ENCODE results near the gene CDC73. TPM values are rescaled to one million over a fixed set of nuclear protein-coding genes. Genes with fewer than 3 reads are reported as not detected.

Gene CDC73
- 14.2 and 14.7 TPM in 2 replicates for total RNA-seq

GRCh38 chr1:193121616-193122593, at the start of gene CDC73:
TSS of gene CDC73 (plus strand) at chr1:193122031. CDS start at chr1:193122201, 170 bp downstream.

DNA sequence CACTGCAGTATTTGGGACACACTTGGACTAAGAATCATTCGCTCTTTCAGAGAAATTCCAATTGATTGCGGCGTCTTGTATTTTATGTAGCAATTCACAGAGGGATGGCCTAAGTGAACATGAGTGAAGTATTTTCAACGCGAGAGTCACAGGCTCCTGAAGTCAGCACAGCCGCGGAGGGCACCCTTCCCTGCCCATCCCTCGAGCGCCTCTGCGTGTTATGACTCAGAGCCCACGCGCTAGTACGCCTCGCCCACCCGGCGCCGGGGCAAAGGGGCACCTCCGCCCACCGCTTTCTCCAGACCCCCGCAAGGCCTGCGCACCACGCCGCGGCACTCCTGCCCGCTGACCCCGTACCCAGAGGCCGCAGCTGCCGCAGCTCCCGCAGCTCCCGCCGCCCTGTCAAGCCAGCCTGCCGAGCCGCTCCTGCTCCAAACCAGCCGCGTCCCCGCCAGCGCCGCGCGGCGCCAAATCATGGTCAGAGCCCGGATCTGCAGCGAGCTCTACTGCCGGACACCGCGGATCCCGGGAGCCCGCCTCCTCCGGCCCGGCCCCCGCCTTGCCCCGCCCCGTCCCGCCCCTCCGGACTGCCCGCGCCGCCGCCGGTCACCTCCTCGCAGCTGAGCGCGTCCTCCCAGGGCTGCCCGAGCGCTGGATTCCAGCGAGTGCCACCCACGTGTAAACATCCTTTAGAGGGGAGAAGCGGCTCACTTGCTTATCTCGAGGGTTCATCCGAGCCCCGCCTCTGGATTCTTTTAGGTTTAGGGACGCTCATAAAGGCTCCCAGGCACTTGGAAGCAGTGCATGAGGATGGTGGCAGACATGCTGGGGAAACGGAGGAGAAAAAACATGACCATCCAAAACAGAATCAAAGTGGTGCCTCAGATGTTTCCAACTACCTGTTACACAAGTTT, 16.7 kb upstream of the CDC73 start, which contains the start of gene GLRX2:
Gene GLRX2, minus strand, starts transcription at position 508 of the 914 bp plus-strand sequence. Its CDS starts 32 bp downstream, at position 476.

GRCh38 chr1:193185901-193186731, 64.3 kb downstream of the CDC73 start, which contains the start of gene B3GALT2:
TSS of gene B3GALT2 (minus strand) at chr1:193186613. CDS start at chr1:193181562, 5,051 bp downstream.

Other genes with a start within 250 kb of the CDC73 start
- gene UCHL5, start 62.7 kb upstream of the CDC73 start, total RNA-seq, result 18.8 and 21.0 TPM in 2 replicates
- 62.2 and 119 TPM in 2 replicates for gene RO60, start 62.4 kb upstream of the CDC73 start, total RNA-seq
- 13.3 and 22.2 TPM in 2 replicates for gene GLRX2, start 16.6 kb upstream of the CDC73 start, total RNA-seq
- gene B3GALT2, start 64.6 kb downstream of the CDC73 start, total RNA-seq, result 0.29 and 0.53 TPM in 2 replicates

Measured in myometrial cell (primary cell).